NCI-H748 (cell line): ENCODE measurements around the gene SLMAP.

Experiments
- DNase-seq: peaks from one replicate; lab custom pipeline; 2025; ENCODE audit not compliant: unreplicated experiment; lab: John Stamatoyannopoulos, UW

Gene SLMAP

GRCh38 chr3:57755741-57756527 lies at the start of gene SLMAP:
Gene SLMAP, plus strand, starts transcription at chr3:57756309. Its CDS starts 1,343 bp downstream, at chr3:57757652.
- DNase-seq, result peak; percentile 95

GRCh38 chr3:57706462-57706861 lies 49.6 kb upstream of the SLMAP start:
- no peak for DNase-seq

GRCh38 chr3:57709031-57709430 lies 47.1 kb upstream of the SLMAP start:
- DNase-seq, result no peak

DNA sequence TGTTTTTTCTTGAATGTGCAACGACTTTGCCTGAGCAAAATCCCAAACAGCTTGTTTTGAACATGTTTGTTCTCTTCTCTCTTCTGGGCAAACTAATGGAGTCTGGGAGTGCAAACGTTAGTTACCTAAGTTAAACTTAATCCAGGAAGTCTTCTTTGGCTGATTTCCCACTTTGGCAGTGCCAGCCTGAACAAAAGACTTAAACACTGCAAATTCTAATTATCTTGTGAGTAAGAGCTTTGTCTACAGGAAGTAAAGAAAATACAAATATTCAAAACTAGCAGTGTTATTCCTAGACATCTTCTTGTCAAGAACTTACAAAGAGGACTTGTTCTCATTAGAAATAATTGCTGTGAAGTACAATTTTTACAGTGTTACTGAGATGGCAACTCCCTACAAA lies 46.5 kb upstream of the SLMAP start:
- DNase-seq, result no peak

GRCh38 chr3:57715686-57716085 lies 40.4 kb upstream of the SLMAP start:
- no peak for DNase-seq

DNA sequence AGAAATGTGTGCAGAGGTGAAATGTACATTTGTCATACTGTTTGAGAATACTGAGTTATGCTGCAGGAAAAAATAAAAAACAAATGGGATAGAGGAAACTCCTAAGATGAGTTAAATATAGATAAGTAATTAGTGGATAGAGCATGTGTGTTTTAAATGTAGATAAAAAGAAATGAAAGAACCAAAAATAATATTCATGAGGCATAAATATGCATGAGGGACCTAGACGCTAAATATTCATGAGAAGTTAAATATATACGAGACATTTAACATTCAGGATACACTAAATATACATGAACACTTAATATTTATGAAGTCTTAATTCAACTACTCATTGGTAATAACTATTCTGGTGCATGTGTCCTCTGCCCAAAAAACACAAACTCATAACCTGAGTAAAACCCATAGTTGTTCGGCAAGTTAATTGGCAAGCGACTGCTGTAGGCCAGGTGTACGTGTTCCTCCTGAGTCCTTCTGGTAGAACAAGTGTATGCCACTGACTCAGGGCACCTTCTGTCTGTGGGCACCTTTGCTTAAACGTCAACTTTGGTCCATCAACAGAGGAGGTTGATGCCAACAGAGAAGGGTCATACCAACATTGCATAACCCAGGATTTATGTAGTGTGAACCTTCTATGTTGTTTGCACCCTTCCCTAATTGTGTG lies 38.8 kb upstream of the SLMAP start:
- DNase-seq, result no peak

- DNase-seq, result no peak
These were observed 38.0 kb upstream of the SLMAP start for GRCh38 chr3:57718118-57718517.

- DNase-seq, result no peak
These were observed 29.7 kb upstream of the SLMAP start for GRCh38 chr3:57726397-57726796.

DNA sequence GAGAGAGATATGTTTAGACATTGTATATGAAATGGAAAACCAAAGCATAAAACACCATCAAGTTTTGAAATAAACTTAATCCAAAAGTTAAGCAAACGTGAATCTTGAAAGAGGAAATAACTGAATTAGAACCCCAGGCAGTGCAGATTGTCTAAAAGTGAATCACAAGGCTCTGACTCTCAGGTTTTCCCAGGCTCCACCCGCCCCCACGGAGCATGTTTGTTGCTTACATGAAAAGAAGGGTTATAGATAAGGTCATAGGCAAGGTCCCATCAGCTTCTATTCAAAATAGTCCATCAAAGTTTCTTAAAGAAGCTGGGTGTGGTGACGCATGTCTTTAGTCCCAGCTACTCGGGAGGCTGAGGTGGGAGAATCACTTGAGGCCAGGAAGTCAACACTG lies 29.0 kb upstream of the SLMAP start:
- DNase-seq, result no peak

- DNase-seq, result no peak
These were observed 26.6 kb upstream of the SLMAP start for GRCh38 chr3:57729334-57730045.

DNA sequence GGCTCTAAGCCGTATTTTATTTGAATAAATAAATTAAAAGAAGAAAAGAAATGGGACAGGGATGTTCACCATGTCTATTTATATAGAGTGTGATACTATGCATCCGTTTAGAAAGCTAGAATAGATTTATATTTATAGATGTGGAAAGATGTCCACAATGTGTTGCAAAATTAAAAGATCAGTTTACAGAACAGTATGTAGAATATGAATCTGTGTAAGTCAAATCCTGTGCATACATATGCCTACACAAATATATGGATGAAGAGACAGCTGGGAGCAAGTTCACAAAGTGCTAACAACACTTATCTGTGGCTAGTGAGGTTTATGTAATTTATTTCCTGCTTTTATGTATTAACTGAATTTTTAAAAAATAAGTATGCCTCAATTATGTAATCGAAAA lies 25.4 kb upstream of the SLMAP start:
- no peak for DNase-seq

- no peak for DNase-seq
These were observed 24.8 kb upstream of the SLMAP start for GRCh38 chr3:57731311-57731710.

DNA sequence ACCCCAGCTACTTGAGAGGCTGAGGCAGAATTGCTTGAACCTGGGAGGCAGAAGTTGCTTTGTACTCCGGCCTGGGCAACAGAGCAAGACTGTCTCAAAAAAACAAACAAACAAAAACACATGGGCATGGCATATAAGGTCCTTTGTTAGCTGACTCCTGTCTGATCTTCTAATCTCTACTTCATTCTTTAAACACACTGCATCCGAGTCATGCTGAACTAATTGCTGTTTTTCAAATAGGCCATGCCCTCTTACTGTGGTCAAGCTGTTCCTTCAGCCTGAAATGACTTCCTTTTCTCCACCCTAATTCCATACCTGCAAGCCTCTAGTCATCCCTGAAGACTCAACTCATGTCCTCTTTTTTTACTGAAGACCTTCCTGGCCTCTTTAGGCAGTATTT lies 22.3 kb upstream of the SLMAP start:
- no peak for DNase-seq

- DNase-seq, result no peak
These were observed 20.7 kb upstream of the SLMAP start for GRCh38 chr3:57735405-57735804.

DNA sequence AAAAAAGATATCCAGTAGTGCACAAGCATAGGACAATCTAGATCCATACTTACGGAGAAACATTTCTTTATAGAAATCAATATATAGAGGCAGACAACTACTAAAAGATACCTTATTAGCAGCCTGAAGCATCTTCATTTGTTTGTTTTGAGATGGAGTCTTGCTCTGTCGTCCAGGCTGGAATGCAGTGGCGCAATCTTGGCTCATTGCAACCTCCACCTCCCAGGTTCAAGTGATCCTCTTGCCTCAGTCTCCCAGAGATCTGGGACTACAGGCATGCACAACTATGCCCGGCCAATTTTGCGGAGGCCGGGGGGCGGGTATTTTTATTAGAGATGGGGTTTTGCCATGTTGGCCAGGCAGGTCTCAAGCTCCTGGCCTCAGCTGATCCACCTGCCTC lies 18.3 kb upstream of the SLMAP start:
- DNase-seq, result no peak

DNA sequence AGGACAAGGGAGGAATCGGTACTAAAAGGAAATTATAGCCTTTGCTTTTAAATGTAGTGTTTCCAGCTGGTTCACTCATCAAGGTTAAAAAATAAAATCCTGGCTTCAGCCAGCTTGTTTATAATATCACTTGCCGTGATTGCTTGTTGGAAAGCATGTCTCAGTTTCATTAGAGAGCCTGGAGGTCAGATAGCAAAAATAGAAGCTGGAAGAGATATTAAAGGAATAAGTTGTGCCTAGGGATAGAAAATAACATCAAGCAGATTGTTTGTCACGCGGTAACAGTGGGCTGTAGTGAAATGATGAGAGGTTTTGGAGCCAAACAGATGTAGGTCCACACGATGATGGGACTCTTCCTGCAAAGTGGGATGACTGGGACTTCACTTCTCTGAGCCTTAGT lies 17.7 kb upstream of the SLMAP start:
- no peak for DNase-seq

- DNase-seq, result no peak
These were observed 16.1 kb upstream of the SLMAP start for GRCh38 chr3:57740027-57740426.

DNA sequence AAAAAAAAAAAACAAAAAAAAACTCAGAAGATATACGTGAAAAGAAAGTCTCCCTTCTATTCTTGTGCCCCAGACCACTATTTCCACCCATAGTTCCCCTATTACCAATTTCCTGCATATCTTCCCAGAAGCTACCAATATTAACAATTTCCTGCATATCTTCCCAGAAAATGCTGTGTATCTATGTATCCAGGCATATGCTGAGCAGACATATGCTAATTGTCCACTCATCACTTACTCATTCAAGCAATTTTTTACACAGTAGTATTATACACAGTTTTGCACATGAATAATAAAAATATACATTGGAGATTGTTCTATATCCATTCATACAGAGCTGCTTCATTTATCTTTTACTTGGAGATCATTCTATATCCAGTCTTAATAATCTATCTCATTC lies 12.6 kb upstream of the SLMAP start:
- no peak for DNase-seq

GRCh38 chr3:57745101-57745500 lies 11.0 kb upstream of the SLMAP start:
- DNase-seq, result no peak

DNA sequence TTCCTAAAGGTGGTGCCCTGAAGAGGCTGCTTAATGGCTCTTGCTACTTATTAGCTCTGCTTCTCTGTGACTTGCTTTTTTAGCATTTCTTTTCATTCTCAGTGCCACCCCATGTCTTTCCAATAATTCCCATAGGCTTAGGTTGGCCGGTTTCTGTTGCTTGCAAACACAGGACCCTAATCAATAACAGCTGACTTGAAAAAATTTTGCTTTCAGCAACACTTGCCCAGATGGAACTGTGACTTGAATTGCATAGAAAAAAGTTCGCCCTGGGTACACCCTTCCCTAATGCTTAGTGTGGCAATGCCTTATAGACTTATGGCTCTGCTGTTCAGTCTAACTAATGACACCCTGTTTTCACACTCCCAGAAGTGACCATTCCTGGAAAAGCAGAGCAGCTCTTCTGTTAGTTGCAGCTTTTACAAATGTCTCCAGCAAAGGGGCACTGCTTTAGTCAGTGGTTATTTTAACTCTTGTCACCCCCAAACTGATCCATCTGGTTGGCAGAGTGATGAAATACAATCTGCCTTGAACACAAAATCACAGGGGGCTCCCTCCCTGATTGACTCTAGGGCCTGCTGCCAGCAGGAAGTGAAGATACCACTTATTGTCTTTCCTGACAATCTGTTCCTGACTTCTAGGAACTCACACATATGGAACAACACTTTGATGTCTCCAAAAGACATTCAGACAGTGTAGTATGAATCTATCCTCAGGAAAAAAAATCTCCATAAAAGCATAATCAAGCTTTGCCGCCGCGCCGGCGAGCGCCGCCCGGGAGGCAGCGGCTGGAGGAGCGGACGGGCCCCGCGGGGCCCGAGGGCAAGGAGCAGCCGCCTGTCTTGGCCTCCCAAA lies 9.7 kb upstream of the SLMAP start:
- no peak for DNase-seq

GRCh38 chr3:57749542-57749941 lies 6.6 kb upstream of the SLMAP start:
- DNase-seq, result no peak
